Fibroblast of villous mesenchyme (primary cell): ENCODE measurements around the gene CUL3. TPM values are rescaled to one million over a fixed set of nuclear protein-coding genes. Genes with fewer than 3 reads are reported as not detected.
"Not testable (repeated sequence)": the region's sequence is repeated elsewhere in the genome, so short reads cannot be mapped to it uniquely, and the experiment has no call there.

ENCODE experiments used
- DNase-seq: peaks from one replicate; pipeline ENCODE4 v3.0.0-alpha.2; 2010; ENCODE audit warnings: low read depth
- H3K4me3 ChIP-seq: 2 replicates; pipeline ENCODE4 v1.5.1; 2011; ENCODE audit warnings: low read depth, mild to moderate bottlenecking, low read length
- total RNA-seq: library from RNA; depleted of rRNA; stranded (reverse); fragments of >200 nt; gene quantifications from 2 replicates; pipeline ENCODE4 v1.2.3, GENCODE V29; 2012
- TF ChIP-seq, protein P1 (sequence below): IDR thresholded peaks from 2 replicates; pipeline ENCODE4 v1.5.1; 2012; ENCODE audit warnings: low read depth, mild to moderate bottlenecking, low read length; ENCODE audit not compliant: insufficient read depth

The CUL3 gene
- total RNA-seq, 1 donor = 82.5 TPM

DNA sequence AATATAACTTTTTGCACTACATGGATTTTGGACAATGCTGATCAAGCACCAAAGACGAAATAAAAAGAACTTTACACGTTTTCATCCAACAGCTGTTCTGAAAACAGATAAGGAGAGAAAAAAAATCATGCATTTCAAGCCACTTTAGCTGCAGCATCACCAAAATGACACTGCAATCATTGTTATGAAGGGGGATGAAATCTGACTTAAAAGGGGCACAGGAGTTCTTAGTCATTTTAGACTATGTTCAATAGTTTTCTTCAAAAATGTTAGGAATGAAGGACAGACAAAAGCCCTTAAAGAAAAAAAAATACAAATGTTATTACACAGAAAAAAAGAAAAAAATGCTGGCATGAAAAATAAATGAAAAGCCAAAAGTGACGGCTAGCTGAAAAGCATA is 71.2 kb downstream of the CUL3 start:
- TF ChIP-seq, protein P1, sequence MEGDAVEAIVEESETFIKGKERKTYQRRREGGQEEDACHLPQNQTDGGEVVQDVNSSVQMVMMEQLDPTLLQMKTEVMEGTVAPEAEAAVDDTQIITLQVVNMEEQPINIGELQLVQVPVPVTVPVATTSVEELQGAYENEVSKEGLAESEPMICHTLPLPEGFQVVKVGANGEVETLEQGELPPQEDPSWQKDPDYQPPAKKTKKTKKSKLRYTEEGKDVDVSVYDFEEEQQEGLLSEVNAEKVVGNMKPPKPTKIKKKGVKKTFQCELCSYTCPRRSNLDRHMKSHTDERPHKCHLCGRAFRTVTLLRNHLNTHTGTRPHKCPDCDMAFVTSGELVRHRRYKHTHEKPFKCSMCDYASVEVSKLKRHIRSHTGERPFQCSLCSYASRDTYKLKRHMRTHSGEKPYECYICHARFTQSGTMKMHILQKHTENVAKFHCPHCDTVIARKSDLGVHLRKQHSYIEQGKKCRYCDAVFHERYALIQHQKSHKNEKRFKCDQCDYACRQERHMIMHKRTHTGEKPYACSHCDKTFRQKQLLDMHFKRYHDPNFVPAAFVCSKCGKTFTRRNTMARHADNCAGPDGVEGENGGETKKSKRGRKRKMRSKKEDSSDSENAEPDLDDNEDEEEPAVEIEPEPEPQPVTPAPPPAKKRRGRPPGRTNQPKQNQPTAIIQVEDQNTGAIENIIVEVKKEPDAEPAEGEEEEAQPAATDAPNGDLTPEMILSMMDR = no peak
- DNase-seq = no peak
- no peak overlapping the region for H3K4me3 ChIP-seq

DNA sequence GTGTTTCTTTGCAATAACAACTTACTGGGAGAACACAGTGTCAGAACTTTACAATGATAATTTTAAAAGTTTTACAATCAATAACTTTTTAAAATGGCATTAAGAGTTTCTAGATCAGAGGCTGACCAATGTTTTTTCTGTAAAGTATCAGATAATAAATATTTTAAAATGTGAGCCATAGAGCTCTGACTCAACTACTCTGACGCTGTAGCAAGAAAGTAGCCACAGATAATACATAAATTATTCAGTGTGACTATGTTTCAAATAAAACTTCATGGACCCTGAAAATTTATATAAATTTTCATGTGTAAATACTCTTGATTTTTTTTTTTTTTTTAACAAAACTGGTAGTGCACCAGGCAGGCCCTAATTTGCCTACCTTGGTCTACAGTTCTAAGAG is 77.4 kb downstream of the CUL3 start:
- H3K4me3 ChIP-seq = no peak overlapping the region
- DNase-seq = no peak
- TF ChIP-seq, protein P1 = no peak

DNA sequence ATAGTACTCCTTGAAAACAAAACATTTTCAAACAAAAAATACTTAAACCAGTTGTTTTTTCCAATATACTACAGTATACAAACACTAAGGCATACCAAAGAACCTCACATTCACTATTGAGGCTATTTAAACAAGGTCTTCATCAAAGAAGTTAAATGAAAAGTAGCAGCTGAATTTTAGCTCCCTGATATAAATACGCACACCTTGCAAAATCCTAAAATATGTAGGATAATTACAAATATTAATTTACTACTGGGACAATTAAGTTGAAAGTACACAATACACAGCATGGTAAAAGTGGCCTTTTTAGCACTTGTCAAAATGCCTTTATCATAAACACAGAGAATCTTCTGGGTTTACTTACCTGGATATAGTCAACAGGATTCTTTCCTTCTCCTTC is 78.7 kb downstream of the CUL3 start:
- no peak for DNase-seq
- TF ChIP-seq, protein P1 = no peak
- H3K4me3 ChIP-seq = no peak overlapping the region

- no peak for DNase-seq
- no peak overlapping the region for H3K4me3 ChIP-seq
- TF ChIP-seq, protein P1 = no peak
Observed at GRCh38 chr2:224498991-224499390, 86.2 kb downstream of the CUL3 start.

DNA sequence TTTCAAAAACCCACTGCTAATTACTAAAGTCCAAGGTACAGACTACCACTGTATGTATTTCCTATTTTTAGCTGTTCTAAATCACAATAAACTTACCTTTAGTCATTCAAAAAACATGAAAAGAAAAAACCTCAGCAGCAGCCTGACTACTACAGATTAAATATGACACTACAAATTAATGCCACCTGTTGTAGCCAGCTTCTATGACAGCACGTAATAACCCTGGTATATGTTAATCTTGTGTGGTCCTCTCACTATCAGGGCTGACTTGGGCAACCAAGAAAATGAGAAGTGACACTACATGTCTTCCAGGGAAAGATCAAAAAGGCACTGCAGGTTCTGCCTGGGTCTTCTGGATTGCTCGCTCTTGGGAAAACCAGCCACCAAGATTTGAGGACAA is 92.6 kb downstream of the CUL3 start:
- TF ChIP-seq, protein P1 = no peak
- DNase-seq = no peak
- H3K4me3 ChIP-seq = no peak overlapping the region

- not testable (repeated sequence) for H3K4me3 ChIP-seq, DNase-seq
Observed at GRCh38 chr2:224487940-224488339, 97.2 kb downstream of the CUL3 start.

- peak; percentile 95 for DNase-seq
- H3K4me3 ChIP-seq = not testable (repeated sequence)
Observed at GRCh38 chr2:224485081-224486014, 99.8 kb downstream of the CUL3 start.

DNA sequence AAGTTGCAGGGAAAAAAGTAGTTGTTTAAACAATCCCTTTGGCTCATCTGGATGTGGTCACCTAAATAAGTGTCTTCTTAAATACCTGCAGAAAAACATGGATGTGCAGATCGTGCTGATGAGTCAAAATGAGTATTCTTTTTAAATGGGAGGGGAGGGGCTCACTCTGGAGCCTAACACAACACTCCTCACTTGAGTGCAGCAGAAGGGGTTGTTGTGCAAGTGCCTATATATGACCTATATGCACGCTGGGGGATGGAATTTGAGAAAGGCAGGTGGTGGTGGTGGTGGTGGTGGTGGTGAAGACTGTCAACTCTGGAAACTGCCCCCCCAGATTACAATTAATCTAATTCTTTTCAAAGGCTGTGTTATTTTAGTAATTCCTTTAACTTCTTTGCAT is 105.3 kb downstream of the CUL3 start:
- TF ChIP-seq, protein P1 = no peak

More for the DNA sequence above, 105.3 kb downstream of the CUL3 start:
- DNase-seq = no peak
- H3K4me3 ChIP-seq = no peak overlapping the region
